DMS53 treated with DMSO at 0.1 percent for 48 hours (cell line): ENCODE measurements around the gene NEK4.

Experiments used
- DNase-seq: peaks from one replicate; lab custom pipeline; 2025; ENCODE audit not compliant: unreplicated experiment; lab: John Stamatoyannopoulos, UW

The NEK4 gene

DNA sequence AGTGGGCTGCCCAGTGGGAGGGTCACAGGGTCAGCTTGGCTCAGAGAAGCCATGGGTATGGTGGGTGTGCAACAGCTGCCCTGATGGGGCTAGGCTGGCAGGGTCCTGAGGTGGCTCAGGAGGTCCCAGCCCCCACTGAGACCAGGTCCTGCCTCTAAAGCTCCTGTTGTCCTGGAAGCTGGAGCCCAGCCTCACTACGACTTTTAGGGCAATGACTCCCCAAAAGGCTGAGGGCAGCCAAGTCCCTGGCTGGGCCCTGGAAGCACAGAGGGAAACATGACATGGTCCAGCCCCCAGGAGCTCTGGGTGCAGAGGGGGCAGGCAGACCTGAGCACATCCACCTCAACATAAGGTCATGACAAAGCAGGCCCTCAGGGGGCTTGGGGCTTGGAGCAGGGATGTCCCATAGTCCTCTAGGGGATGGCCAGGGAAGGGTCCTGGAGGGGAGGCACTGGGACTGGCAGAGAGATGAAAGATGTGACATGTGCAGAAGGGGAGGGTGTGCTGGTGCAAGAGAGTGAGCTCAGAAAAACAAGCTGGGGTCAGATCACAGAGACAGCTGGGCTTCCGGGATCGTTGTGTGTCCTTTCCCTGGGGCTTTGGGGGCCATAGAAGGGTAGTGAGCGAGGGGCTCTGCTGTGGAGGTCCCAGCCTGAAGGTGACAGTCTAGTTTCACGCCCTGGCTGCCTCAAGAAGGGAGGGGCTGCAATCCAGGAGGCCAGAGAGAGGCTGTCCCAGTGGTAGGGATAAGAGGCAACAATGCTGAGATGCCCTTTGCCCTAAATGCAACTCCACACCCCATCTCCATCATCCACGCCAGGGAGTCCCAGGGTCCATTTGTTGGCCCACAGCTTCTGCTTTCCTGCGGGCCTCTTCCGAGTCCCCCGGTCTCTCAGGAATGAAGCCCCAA is 23.2 kb upstream of the NEK4 start:
- no peak for DNase-seq

DNA sequence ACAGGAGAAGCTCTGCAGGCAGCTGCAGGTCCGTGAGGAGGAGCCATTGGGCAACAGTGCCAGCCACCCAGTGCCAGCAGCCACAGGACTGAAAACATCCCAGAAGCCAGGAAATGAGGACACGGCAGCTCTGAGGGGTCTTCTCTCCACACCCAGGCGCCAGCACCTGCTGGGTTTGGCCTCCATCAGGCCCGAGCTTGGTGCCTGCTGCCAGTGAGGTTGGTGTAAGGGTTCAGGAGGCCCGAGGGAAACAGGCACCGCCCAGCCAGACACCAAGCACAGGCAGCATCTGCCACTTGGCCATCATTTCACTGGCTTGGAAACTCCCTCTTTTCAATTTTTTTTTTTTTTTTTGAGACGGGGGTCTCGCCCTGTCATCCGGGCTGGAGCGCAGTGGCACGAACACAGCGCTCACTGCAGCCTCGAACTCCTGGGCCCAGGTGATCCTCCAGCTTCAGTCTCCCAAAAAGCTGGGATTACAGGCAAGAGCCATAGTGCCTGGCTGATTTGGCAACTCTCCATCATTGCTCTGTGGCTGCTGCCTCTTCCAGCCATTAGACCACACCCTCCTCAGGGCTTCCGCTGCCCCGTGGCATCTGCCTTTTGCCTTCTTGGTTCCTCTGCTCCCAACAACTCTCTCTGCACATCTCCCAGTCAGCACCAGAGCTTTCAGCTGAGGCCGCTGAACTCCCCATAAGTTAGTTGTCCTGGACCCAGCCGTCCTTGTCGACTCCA is 22.4 kb upstream of the NEK4 start:
- no peak for DNase-seq

- no peak for DNase-seq
These were observed 21.7 kb upstream of the NEK4 start for GRCh38 chr3:52792413-52792812.

DNA sequence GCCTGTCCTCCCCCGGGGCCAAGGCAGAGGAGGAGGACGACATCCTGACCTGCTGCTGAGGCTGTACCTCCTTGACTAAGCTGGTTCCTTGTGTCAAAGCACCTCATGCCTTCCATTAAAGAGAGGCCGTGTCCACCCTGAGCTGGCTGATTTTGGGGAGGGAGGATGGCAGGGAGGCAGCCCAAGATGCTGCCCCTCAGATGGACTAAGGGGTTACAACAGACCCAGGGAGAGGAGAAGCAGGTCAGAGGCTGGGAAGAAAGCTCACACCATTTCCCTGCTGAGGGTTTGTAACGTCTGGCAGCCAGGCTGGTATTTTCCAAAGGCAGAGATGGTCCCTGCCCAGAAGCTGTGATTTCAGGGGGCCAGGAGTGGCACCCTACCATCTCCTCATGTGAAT is 21.2 kb upstream of the NEK4 start:
- DNase-seq: no peak

DNA sequence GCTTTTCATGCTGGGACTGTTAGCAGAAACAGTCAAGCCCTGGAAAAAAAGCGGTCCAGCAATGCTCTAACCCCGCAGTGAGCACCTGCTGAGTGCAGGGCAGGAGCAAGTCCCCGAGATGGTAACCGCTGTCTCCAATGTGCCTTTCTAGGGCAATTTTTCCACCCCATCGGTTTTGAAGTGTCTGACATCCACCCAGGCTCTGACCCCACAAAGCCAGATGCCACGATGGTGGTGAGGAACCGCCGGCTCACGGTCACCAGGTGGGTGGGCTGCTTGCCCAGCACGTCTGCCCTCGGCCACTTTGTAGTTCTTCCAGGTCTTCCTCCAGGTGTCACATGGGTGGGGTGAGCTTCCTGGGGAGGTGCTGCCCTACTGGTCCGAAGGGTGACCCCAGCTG is 20.6 kb upstream of the NEK4 start:
- no peak for DNase-seq

- DNase-seq: no peak
These were observed 20.0 kb upstream of the NEK4 start for GRCh38 chr3:52790741-52791140.

GRCh38 chr3:52790337-52790736 is 19.6 kb upstream of the NEK4 start:
- no peak for DNase-seq

DNA sequence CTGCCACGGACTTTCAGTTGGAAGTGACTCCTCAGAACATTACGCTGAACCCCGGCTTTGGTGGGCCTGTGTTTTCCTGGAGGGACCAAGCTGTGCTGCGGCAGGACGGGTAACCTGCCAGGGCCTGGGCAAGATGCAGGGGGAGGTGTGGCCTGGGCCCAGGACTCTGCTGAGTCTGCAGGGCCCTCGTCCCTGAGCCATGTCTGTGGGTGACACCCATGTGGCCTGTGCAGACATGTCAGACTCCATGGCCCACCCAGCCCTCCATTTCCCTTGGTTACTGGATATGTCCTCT is 19.0 kb upstream of the NEK4 start:
- no peak for DNase-seq

DNA sequence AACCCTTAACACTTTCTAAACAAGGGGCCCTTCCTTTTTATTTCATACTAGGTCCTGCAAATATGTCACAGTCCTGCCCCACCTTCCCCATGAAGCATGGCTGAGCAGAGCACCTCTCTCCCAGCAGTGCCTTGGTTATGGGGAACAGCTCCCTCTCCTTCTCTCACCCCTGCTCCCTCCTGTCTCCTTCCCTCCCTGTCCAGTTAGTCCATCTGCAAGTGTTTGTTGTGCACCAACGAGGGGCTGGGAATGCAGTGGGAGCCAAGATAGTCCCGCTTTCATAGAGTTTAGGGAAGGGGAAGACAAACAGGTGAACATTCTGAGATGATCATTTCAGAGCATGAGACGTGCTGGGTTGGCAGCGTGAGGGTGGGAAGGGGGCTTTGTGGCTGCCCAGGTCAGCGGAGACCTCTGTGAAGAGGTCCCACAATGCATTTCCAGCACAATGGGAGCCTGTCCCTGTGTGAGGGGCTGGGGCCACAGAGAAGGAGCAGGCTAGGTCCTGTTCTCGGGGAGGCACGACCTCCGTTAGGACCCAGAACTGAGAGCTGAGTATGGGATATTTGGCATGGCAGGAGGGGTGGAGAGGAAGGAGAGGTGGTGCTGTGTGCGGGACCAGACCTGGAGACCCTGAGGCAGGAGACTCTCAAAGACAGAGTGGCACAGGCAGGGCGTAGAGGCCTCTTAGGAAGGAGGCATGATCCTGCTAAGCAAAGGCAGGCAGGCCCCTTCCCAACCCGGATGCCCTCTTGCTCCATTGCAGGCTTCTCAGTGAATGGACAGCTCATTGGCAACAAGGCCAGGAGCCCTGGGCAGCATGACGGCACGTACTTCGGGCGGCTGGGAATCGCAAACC is 18.4 kb upstream of the NEK4 start:
- DNase-seq: no peak

GRCh38 chr3:52787672-52788625 is 17.2 kb upstream of the NEK4 start:
- no peak for DNase-seq

DNA sequence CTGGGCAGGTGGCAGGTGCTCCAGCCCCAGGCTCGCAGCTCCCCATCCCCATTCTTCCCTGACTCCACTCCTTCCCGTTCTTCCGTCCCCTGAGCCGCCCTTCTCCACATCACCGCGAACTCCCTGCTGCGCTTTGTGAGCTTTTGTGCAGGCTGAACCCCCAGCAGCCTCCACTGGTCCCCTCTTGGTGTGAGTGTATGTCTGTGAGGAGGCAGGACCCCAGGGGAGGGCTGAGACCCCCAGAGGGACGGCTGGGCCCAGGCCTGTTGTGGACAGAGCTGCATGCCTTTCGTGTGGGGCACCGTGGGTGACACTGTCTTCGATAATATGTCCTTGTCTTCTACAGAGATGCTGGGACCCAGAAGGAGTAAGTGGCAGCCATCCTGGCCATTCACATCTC is 16.5 kb upstream of the NEK4 start:
- no peak for DNase-seq

DNA sequence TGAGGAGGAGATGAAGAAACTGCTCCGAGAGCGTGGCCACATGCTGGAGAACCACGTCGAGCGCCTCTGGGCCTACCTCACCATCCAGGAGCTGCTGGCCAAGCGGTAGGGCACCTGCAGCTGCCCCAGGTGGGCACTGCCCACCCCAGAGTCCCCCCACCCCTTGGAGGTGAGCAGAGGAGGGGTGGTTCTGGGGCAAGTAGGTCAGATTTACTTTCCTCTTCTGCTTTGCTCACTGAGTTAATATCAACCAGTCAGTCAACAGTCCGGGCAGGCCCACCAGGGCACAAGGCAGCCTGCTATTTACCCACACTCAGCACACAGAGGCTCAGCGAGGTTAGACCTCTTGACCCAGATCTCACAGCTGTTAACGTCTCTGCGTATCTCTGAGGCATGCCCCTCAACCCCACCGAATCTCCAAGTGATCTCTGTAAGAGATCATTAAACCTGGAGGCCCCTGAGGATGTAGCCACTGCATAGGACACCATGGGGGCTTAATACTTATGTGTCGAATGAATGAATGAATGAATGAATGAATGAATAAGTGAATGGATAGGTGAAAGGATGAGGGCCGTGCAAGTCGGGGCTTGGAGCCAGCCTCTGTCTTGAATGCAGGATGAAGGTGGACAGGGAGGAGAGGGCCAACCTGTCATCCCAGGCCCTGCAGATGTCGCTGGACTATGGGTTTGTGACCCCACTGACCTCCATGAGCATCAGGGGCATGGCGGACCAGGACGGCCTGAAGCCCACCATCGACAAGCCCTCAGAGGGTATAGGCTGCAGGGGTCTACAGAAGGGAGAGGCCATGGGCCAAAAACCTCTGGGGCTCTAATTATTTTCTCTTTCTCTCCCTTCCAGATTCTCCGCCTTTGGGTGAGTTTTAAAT is 15.8 kb upstream of the NEK4 start:
- no peak for DNase-seq

- no peak for DNase-seq
These were observed 14.3 kb upstream of the NEK4 start for GRCh38 chr3:52784931-52785590.

DNA sequence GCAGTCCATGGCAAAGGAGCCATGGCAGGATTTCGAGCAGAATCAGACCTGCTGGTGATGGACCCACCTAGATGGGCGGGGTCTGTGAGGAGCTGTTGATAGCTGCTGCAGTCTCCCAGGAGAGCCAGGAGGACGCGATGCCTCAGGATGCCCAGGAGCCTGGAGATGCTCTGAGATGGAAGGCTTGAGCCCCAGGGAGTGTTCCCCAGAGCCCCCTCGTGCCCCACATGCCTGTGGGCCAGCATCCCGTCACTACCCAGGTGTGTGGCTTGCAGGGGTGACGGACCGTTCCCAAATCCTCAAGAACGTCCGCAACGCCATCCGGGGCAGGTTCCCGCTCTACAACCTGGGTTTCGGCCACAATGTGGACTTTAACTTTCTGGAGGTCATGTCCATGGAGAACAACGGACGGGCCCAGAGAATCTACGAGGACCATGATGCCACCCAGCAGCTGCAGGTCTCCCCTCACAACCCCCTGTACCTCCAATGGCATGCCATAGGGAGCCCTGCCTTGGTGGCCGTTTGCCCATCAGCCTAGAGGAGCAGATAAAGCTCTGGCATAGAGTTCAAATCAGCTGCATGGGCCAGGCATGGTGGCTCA is 13.4 kb upstream of the NEK4 start:
- DNase-seq: no peak

GRCh38 chr3:52783211-52783555 is 12.4 kb upstream of the NEK4 start:
- no peak for DNase-seq

DNA sequence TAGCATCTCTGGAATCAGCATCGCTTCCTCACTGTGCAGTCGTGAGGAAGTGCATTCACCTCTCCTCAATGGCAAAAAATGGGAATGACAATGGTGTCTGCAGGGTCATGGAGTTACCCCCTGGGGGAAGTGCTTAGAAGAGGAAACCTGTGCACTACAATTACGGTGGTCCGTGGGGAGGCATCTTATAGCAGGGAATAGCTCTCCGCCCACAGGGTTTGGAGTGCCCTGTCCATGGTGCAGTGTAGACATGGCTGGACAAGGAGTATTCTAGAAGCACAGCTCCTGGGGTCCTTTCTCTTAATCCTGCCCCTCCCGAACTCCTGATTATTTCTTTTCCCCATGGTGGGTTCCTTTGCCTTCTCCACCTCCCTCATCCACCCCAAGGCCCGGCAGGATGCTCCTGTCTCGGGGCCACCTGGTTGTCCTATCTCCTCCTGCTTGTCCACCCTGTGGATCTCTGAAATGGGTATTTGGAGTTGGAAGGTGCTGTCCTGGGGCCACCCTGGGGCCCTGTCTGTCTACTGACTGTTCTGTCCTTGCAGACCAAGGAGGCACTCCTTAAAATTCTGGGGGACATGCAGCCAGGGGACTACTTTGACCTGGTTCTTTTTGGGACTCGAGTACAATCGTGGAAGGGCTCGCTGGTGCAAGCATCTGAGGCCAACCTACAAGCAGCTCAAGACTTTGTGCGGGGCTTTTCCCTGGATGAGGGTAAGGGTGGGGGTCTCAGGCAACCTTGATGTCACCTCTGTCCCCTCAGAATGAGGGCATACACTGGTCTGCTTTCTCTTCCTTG is 11.9 kb upstream of the NEK4 start:
- no peak for DNase-seq

GRCh38 chr3:52781741-52782140 is 11.0 kb upstream of the NEK4 start:
- no peak for DNase-seq
